Activated gamma-delta T cell treated with anti-CD3 and anti-CD28 coated beads, Interleukin-2, amount 50 U/mL, for 16 hours (primary cell): ENCODE data around the gene NTN1.

Source experiments
- DNase-seq: peaks from one replicate; pipeline ENCODE4 v3.0.0-alpha.2; 2020; ENCODE audit warnings: low read depth

Gene NTN1

GRCh38 chr17:9006175-9006767, 15.0 kb upstream of the NTN1 start:
- DNase-seq = no peak

- DNase-seq = no peak
These were observed 14.1 kb upstream of the NTN1 start for GRCh38 chr17:9007052-9007714.

- no peak for DNase-seq
These were observed 12.2 kb upstream of the NTN1 start for GRCh38 chr17:9009096-9009495.

- DNase-seq = no peak
These were observed 11.6 kb upstream of the NTN1 start for GRCh38 chr17:9009737-9010136.

- no peak for DNase-seq
These were observed 10.3 kb upstream of the NTN1 start for GRCh38 chr17:9011001-9011400.

GRCh38 chr17:9016941-9017552, 4.3 kb upstream of the NTN1 start:
- DNase-seq = no peak

GRCh38 chr17:9018726-9019125, 2.6 kb upstream of the NTN1 start:
- no peak for DNase-seq

- no peak for DNase-seq
These were observed 1.1 kb upstream of the NTN1 start for GRCh38 chr17:9020096-9020823.

GRCh38 chr17:9020824-9021157, 519 bp upstream of the NTN1 start:
- no peak for DNase-seq

GRCh38 chr17:9021992-9022572, 772 bp downstream of the NTN1 start:
- no peak for DNase-seq

GRCh38 chr17:9022573-9023391, 1.5 kb downstream of the NTN1 start:
- no peak for DNase-seq

- DNase-seq = no peak
These were observed 2.3 kb downstream of the NTN1 start for GRCh38 chr17:9023392-9024218.

GRCh38 chr17:9024497-9024896, 3.2 kb downstream of the NTN1 start:
- no peak for DNase-seq

- no peak for DNase-seq
These were observed 5.4 kb downstream of the NTN1 start for GRCh38 chr17:9026741-9027140.

GRCh38 chr17:9028202-9028987, 7.1 kb downstream of the NTN1 start:
- DNase-seq = no peak

- no peak for DNase-seq
These were observed 7.8 kb downstream of the NTN1 start for GRCh38 chr17:9028988-9029570.

- DNase-seq = no peak
These were observed 10.8 kb downstream of the NTN1 start for GRCh38 chr17:9032151-9032550.

- DNase-seq = no peak
These were observed 11.3 kb downstream of the NTN1 start for GRCh38 chr17:9032583-9032982.

GRCh38 chr17:9035249-9035648, 13.9 kb downstream of the NTN1 start:
- no peak for DNase-seq

GRCh38 chr17:9036336-9036735, 15.0 kb downstream of the NTN1 start:
- DNase-seq = no peak
